ENCODE results near the gene AUTS2. TPM values are rescaled to one million over a fixed set of nuclear protein-coding genes. Genes with fewer than 3 reads are reported as not detected.

AUTS2 gene
- total and polyA plus RNA-seq, 2 of the 8 experiments (the other 6 are each of a cell fraction or from before 2014, with no cell fraction given) = 25.9 to 101 TPM

- Histone ChIP-seq H3K79me1 (ENCODE audit: low read depth, low read length) (no peaks in the 10 kb centered on the region), H2AFZ (ENCODE audit: low read length) (no peak overlapping the region), H2BK15ac (ENCODE audit: low read length) (no peak overlapping the region), H3K4ac (replicated peaks; ENCODE audit: insufficient read length, low read depth, low read length) (no peak overlapping the region), H3K4me3 (ENCODE audit: extremely low read depth in 1 of 4, insufficient read depth in 2 of 4, low read depth in 3 of 4, low read length in 4 of 4) (no peak overlapping the region), H3K36me3 (ENCODE audit: control insufficient read depth in 2 of 4, insufficient read depth in 4 of 4, low read length in 3 of 4) (no peaks in the 10 kb centered on the region), H3K4me2 (ENCODE audit: insufficient read depth in 1 of 2, low read depth in 2 of 2, low read length in 2 of 2) (no peak overlapping the region), H3K23ac (ENCODE audit: insufficient read length) (no peak overlapping the region), H2BK120ac (replicated peaks; ENCODE audit: low read depth, low read length) (no peak overlapping the region), H3K79me2 (ENCODE audit: control insufficient read depth in 1 of 2, insufficient read depth in 2 of 2, low read length in 2 of 2) (no peaks in the 10 kb centered on the region), H3K27ac (ENCODE audit: low read depth, low read length) (no peak overlapping the region), H3K18ac (ENCODE audit: extremely low read depth, low read length) (no peak overlapping the region), H3K27me3 (replicated peaks in 1 of 4; ENCODE audit: control insufficient read depth in 3 of 4, extremely low read depth in 1 of 4, insufficient read depth in 3 of 4, low read length in 3 of 4) (no peaks in the 10 kb centered on the region), H3K9me3 (ENCODE audit: insufficient read depth in 2 of 2, low read depth in 1 of 2, low read length in 1 of 2) (no peaks in the 10 kb centered on the region), H3K14ac (ENCODE audit: insufficient read length) (no peak overlapping the region), H4K5ac (ENCODE audit: insufficient read length, low read depth, low read length) (no peak overlapping the region), H4K20me1 (replicated peaks in 1 of 2; ENCODE audit: control insufficient read depth in 1 of 2, insufficient read depth in 2 of 2, low read length in 2 of 2) (no peaks in the 10 kb centered on the region), H2BK20ac (ENCODE audit: low read length) (no peak overlapping the region), H2BK5ac (ENCODE audit: low read depth, low read length) (no peak overlapping the region), H4K8ac (ENCODE audit: extremely low read depth, insufficient read depth, low read length) (no peak overlapping the region), H4K91ac (replicated peaks; ENCODE audit: insufficient read length, low read length) (no peak overlapping the region), H3K9ac (replicated peaks in 1 of 4; ENCODE audit: extremely low read depth in 1 of 4, low read depth in 3 of 4, low read length in 3 of 4) (no peak overlapping the region), H3K23me2 (ENCODE audit: low read depth, low read length) (no peaks in the 10 kb centered on the region), H2BK12ac (ENCODE audit: low read depth, low read length) (no peak overlapping the region), H3K56ac (replicated peaks; ENCODE audit: insufficient read length, low read depth, low read length) (no peak overlapping the region), H3K4me1 (replicated peaks in 1 of 4; ENCODE audit: control insufficient read depth in 3 of 4, insufficient read depth in 4 of 4, low read length in 3 of 4) (peaks cover 0 to 4% (median 1%) of the 10 kb centered on the region in 4 experiments; a peak in 3 of 7 replicates), H2AK5ac (ENCODE audit: low read depth, low read length) (no peak overlapping the region)
- DNase-seq (ENCODE audit: low read depth in 1 of 2, low spot score in 2 of 2) (no peak), FAIRE-seq (no peak)
- ChIA-PET CTCF (ENCODE audit: partially characterized antibody) (interaction anchor here (0.9 kb wide), 1 partner anchor 12 kb away, joined by 3 read pairs; no protein-coding TSS in a partner anchor), POLR2A (ENCODE audit: partially characterized antibody) (interaction anchor here (0.6 kb wide), 1 partner anchor 43 kb away, joined by 3 read pairs; no protein-coding TSS in a partner anchor)
- TF ChIP-seq YY1 (IDR thresholded peaks at IDR 0.05; ENCODE audit: low read depth, low read length) (no peak), FOSL1 (IDR thresholded peaks at IDR 0.05; ENCODE audit: insufficient read depth, low read depth, low read length) (no peak), JUN (IDR thresholded peaks at IDR 0.05; ENCODE audit: low read depth, low read length) (no peak), SP4 (IDR thresholded peaks at IDR 0.05; ENCODE audit: low read length) (no peak), TEAD4 (IDR thresholded peaks at IDR 0.05; ENCODE audit: low read depth, low read length) (no peak), ZNF274 (IDR thresholded peaks at IDR 0.05; ENCODE audit: borderline replicate concordance, extremely low read depth, low read length) (no peak), KDM5A (IDR thresholded peaks at IDR 0.05; ENCODE audit: low read length) (no peak), SIX5 (IDR thresholded peaks at IDR 0.05; ENCODE audit: low read depth, low read length) (no peak)
- 94% methylated on average over 1 of the region's 1 CpG; no CpG with 5 or more reads in 1 of the 2 experiments for WGBS, 2 experiments (ENCODE audit: extremely low coverage in 1 of 2, insufficient coverage in 1 of 2, insufficient read length in 1 of 2, insufficient replicate concordance in 2 of 2, low coverage in 1 of 2, low lambda C conversion rate in 2 of 2, missing lambda C conversion rate in 1 of 2)
Measured at GRCh38 chr7:70148997-70149396, 550.7 kb downstream of the AUTS2 start.
